Measurements from ENCODE around the gene TUBG2.
"Not testable (repeated sequence)": the region's sequence is repeated elsewhere in the genome, so short reads cannot be mapped to it uniquely, and the experiment has no call there.

The TUBG2 gene

DNA sequence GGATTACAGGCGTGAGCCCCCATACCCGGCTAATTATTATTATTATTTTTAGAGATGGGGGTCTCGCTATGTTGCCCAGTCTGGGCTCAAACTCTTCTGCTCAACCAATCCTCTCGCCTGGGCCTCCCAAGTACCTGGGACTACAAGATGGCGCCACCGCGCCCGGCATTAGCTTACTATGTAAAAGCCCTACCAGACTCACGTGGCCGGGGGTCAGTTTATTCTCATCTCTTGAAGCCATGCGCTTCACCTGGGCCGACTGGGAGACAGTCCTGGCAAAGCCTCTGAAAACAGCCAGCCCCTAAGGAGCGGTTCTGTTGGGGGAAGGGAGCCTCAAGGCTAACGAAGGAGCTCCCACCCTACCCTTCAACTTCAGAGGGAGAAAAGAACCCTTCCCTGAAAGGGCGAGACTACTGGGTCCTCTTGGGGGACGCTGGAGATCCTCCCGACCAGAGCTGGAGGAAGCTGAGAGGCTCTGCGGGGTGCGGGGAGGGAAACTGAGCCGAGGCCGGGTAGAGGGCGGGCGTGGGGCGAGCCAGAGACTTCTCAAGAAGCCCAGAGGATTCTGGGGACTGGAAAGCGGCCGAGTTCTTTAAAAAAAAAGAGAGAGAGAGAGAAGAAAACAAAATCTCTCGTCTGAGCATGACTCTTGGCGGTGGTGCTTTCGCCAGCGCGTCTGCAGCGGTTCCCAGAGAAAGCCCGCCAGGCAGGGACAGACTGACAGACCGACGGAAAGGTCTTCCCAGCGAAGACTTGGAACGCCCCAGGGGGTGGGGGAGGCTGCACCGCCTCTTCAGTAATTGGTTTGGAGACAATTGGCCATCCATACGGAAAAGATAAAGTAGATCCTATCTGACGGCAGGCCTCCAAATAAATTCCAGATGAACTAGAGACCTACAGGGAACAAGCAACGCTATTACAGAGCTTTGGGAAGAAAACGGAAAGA is 5.6 kb upstream of the TUBG2 start:
- DNase-seq, result peak in 48 of 58 donors; percentile 4 to 75 (median 36)

- DNase-seq, result no peak
These were observed 3.6 kb upstream of the TUBG2 start for GRCh38 chr17:42655528-42655927.

- DNase-seq, result no peak
These were observed 1.1 kb upstream of the TUBG2 start for GRCh38 chr17:42657824-42658588.

DNA sequence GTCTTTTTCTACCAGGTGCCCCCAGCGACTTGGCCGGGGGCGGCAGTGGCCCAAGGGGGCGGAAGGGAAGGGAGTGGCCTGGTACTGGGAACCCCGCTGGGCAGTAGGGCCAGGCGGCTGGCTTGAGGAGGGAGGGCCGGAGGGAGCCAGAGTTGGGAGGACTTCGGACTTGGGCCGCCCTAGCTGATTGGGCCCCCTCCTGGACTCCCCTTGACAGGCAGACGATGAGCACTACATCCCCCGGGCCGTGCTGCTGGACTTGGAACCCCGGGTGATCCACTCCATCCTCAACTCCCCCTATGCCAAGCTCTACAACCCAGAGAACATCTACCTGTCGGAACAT is 819 bp downstream of the TUBG2 start:
- DNase-seq, result not testable (repeated sequence)

DNA sequence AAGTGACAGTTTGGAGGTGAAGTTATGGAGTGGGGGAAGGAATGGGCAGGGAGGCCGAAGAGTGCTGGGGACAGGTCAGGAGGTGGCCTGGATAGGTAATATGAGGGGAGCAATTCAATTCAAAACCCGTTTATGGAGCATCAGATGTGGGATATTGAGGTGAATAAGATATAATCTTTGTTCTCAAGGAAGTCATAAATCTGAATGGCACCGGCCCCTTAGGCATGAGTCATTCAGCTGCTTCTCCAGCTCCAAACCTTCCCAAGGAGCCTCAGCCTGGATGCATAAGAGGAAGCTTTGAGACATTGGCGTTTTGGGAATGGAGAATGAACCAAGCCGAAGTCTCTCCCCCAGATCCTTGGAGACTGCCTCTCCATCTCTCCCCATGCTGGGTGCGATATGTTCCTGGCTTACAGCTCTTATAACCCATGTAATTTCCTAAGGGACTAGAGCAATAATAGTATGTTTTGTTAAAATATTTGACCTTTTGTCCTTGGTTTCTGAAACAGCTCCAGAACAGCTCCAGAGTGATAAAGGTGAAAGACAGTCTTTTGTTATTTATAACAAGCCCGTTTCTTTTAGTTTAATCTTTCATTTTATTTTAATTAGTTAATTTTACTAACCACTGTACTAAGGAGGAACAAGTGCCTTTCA is 1.7 kb downstream of the TUBG2 start:
- no peak for DNase-seq

DNA sequence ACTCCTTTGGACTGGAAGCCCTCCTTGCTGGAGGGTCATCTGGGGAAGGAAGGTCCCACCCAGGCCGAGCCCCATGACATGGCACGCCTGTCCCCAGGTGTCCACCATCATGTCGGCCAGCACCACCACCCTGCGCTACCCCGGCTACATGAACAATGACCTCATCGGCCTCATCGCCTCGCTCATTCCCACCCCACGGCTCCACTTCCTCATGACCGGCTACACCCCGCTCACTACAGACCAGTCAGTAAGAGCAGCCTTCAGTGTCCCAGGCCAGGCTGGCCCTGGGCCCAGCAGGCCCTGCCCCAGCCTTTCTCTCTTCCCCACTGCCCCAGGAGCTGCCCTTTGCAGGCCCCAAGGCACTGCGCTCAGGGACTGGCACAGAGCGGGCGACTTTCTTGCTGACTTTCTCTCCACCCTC is 6.5 kb downstream of the TUBG2 start:
- no peak for DNase-seq

GRCh38 chr17:42666126-42666525 is 7.0 kb downstream of the TUBG2 start:
- DNase-seq, result not testable (repeated sequence)

GRCh38 chr17:42667088-42667951 is 8.2 kb downstream of the TUBG2 start:
- DNase-seq, result peak in 3 of 58 donors; percentile 16 to 44 (median 33)

DNA sequence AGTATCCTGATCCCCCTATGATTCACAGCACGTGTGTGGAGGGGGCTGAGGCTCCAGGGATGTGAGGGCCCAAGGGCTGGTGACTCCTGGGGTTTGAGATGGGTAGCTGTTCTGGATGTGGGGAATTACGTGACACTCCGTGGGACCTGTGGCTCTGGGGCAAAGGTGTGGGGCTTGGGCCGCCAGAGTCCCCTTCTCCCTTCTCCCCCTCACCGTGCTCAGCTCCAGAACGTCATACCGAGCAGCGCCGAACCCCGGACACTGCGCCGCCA is 10.6 kb downstream of the TUBG2 start:
- no peak for DNase-seq

DNA sequence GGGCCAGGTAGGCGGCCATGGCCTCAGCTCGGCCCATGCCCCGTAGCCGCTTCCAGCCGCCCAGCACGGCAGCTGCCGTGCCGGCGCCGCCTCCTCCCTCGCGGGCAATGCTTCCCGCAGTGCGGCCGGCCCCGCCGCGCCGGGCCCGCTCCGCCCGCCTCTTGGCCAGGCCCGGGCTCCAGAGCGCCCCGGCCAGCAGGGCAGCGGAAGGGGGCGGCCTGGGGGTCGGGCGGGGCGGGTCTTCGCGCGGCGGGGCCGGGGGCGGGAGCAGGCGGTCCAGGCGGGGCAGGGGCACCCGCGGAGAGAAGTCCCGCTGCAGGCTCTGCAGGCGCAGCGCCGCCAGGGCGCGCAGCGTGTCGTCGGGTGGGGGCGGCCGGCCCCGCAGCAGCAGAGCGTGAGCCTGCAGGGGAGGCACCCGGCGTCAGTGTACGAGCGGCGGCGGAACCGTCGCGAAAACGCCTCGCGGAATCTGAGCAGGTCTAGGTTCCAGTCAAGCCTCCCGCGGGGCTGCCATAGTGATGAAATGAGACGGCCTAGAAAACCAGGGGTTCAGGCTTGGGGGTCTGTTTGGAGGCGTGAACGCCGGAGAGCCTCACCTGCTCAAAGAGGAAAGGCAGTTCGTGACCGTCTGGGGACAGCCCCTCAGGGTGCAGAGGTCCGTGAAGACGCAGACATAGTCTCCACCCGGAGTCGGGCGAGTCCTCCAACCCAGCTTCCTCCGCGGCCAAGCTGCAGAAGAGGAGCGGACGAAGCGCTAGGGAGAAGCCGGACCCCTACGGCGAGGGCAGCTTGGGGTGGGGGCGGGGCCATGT is 11.1 kb downstream of the TUBG2 start:
- no peak for DNase-seq

DNA sequence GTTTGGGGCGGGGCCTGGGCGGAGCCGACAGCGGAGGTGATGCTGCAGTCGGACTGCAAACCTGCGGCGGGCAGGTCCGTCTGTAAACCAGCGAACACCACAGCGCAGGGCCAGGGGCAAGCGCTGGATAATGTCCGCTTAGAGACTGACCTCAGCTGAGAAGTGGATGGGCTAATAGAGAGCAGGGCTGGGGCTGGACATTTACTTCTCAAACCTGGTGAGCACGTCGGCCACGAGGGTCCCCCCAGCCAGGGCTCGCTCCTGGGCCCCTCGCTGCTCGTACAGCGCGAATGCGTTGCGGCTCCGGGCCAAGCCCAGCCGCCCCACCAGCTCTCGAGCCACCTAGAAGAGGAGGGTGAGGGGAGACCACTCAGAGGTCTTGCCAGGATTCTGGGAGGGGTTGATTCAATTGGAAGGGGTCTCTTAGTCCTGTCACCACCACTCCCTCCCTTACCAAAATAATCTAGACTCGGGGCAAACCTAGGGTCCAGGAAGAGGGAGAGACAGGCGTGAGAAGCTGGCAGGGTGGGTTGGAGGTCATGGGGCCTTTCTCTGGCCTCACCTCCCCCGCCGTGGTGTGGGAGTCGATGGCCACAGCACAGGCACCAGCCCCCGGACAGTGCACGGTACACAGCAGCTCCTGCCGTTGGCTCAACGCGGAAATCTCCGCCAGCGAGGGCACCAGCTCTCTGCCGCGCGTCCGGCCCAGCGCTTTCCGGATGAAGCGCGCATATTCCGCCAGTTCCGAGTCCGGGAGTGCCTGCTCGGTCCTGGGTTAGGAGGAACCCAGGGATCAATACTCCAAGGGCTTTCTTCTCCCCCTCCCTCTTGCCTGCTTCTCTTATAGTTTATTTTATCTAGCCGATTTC is 11.9 kb downstream of the TUBG2 start:
- DNase-seq, result no peak

DNA sequence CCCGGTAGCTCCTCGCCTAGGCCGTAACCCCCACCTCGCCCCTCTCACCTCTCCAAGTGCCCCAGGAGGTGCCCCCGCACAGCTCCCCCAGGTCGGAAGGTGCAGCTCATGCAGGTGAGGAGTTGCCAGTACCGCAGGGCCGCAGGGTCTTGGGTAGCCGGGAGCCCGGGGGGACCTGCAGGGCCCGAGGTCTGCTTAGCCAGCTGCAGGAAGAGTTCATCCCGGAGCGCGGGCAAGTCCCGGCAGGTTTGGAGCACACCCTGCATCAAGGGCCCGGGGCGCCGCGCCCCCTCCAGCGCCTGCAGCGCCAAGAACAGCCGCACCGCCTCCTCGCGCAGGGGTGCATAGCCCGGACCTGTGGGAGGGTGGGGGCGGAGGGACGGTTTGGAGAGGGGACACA is 13.0 kb downstream of the TUBG2 start:
- DNase-seq, result no peak

GRCh38 chr17:42673266-42673884 is 14.3 kb downstream of the TUBG2 start:
- DNase-seq, result no peak

- peak in 1 of 58 donors; percentile 28 for DNase-seq
These were observed 15.0 kb downstream of the TUBG2 start for GRCh38 chr17:42673885-42674754.

- no peak for DNase-seq
These were observed 15.8 kb downstream of the TUBG2 start for GRCh38 chr17:42674755-42675347.

DNA sequence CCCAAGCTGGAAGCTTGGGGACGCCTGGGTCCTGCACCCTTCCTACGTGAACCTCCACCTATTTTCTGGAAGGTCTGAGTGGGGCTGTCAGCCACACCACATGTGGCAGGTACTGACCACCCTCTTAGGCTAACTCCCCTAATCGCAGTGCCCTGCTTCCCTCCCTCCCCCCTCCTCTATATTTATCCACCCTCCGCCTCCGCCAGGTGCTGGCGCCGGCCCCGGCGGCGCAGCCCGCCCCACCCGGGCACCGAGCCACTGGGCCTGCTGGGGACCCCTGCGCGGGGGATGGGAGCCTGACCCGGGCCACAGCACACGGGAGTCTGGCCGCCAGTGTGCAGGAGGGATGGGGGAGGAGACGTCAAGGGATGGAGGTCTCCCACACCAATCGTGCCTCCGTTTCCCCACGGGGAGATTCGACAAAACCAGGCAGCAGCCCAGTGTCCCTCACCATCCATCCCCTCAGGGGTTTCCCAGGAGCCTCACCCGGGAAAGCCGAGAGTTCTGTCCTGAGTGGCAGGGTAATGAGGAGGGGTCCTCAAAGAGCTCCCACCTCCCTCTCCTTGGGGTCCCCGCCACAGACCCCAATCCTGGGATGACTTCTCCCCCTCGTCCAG is 16.4 kb downstream of the TUBG2 start:
- DNase-seq, result peak in 15 of 58 donors; percentile 8 to 48 (median 21)

GRCh38 chr17:42675965-42676423 is 16.9 kb downstream of the TUBG2 start:
- peak in 11 of 58 donors; percentile 20 to 55 (median 45) for DNase-seq
